HEK293 (cell line): ENCODE data around the gene HOXB13.

Experiments
- CTCF ChIA-PET: fragments of 350-600 bp; formaldehyde crosslinking; extraction: SDS; loops from one replicate; lab custom pipeline; 2021; ENCODE audit warnings: antibody characterized with exemption; lab: Yijun Ruan, JAX
- POLR2A ChIA-PET: fragments of 300-600 bp; formaldehyde crosslinking; extraction: SDS; loops from one replicate; lab custom pipeline; 2020; ENCODE audit warnings: antibody characterized with exemption, inconsistent platforms; lab: Yijun Ruan, JAX
- H3K27ac ChIP-seq: fragments of 200-500 bp; sonication (Bioruptor generic); 2 replicates; pipeline ENCODE4 v1.5.1; 2014; ENCODE audit warnings: low read depth, low read length, control low read depth, inconsistent platforms; ENCODE audit errors: extremely low read depth
- H3K36me3 ChIP-seq, 2 experiments: fragments of 200-500 bp in 1 of 2; sonication (Bioruptor generic) in 1 of 2; 1 replicate in 1 of 2; 2 replicates in 1 of 2; pipeline ENCODE4 v1.5.1; 2014 to 2017; ENCODE audit warnings: inconsistent platforms in 2 of 2, low read length in 2 of 2; ENCODE audit not compliant: control insufficient read depth in 2 of 2, insufficient read depth in 1 of 2
- H3K4me1 ChIP-seq: fragments of 200-500 bp; sonication (Bioruptor generic); 2 replicates; pipeline ENCODE4 v1.5.1; 2014; ENCODE audit warnings: mild to moderate bottlenecking, low read length, inconsistent platforms; ENCODE audit not compliant: control insufficient read depth, insufficient read depth
- H3K4me3 ChIP-seq: 2 replicates; pipeline ENCODE4 v1.5.1; 2011; ENCODE audit warnings: low read depth, mild to moderate bottlenecking, control low read depth, low read length, moderate library complexity
- H3K9me3 ChIP-seq: fragments of 200-500 bp; sonication (Bioruptor generic); 2 replicates; pipeline ENCODE4 v1.5.1; 2014; ENCODE audit warnings: low read depth, low read length, inconsistent platforms; ENCODE audit not compliant: control insufficient read depth, insufficient read depth
- HOXD13 ChIP-seq: sonication (generic); formaldehyde crosslinking; IDR thresholded peaks from 2 replicates; pipeline ENCODE4 v1.8.0; 2022; ENCODE audit warnings: missing genetic modification reagents, borderline replicate concordance
- PRDM2 ChIP-seq: fragments of 450-650 bp; formaldehyde crosslinking; IDR thresholded peaks from 2 replicates; pipeline ENCODE4 v1.5.1; 2016; ENCODE audit warnings: missing biosample characterization, missing genetic modification characterization, borderline replicate concordance
- PRDM4 ChIP-seq: fragments of 450-650 bp; formaldehyde crosslinking; IDR thresholded peaks from 2 replicates; pipeline ENCODE4 v1.5.1; 2017; ENCODE audit warnings: missing biosample characterization, missing genetic modification characterization
- ZBTB8A ChIP-seq: fragments of 450-650 bp; formaldehyde crosslinking; IDR thresholded peaks from 2 replicates; pipeline ENCODE4 v1.5.1; 2016; ENCODE audit warnings: missing biosample characterization, missing genetic modification characterization
- ZEB2 ChIP-seq: fragments of 450-650 bp; formaldehyde crosslinking; IDR thresholded peaks from 2 replicates; pipeline ENCODE4 v1.5.1; 2016; ENCODE audit warnings: missing biosample characterization, missing genetic modification characterization
- ZNF335 ChIP-seq: fragments of 450-650 bp; formaldehyde crosslinking; conservative IDR thresholded peaks from 2 replicates; pipeline ENCODE4 v1.5.1; 2016; ENCODE audit warnings: missing biosample characterization, missing genetic modification characterization
- ZNF555 ChIP-seq: fragments of 450-650 bp; formaldehyde crosslinking; conservative IDR thresholded peaks from 2 replicates; pipeline ENCODE4 v1.5.1; 2017; ENCODE audit warnings: missing biosample characterization, mild to moderate bottlenecking, missing genetic modification characterization, inconsistent platforms
- ZNF600 ChIP-seq: fragments of 450-650 bp; formaldehyde crosslinking; IDR thresholded peaks from 2 replicates; pipeline ENCODE4 v1.5.1; 2016; ENCODE audit warnings: missing biosample characterization, missing genetic modification characterization
- ZNF654 ChIP-seq: fragments of 450-650 bp; formaldehyde crosslinking; IDR thresholded peaks from 2 replicates; pipeline ENCODE4 v1.5.1; 2016; ENCODE audit warnings: low read depth, missing biosample characterization, missing genetic modification characterization
- ZNF768 ChIP-seq: fragments of 450-650 bp; formaldehyde crosslinking; IDR thresholded peaks from 2 replicates; pipeline ENCODE4 v1.5.1; 2018; ENCODE audit warnings: missing biosample characterization, mild to moderate bottlenecking, missing genetic modification characterization

The HOXB13 gene

GRCh38 chr17:48726114-48726915 is 2.2 kb downstream of the HOXB13 start:
- Histone ChIP-seq H3K4me3 (no peak overlapping the region), H3K4me1 (peaks cover 7% of the 10 kb centered on the region), H3K27ac (no peak overlapping the region), H3K36me3 (peaks cover 0 to 22% of the 10 kb centered on the region in 2 experiments; a peak in 1 of 3 replicates), H3K9me3 (no peaks in the 10 kb centered on the region)
- no peak for TF ChIP-seq PRDM2 (tag by site-specific recombination)
- 0 out of 2 replicates have a peak, but pooled peaks have one; percentile 37 for TF ChIP-seq PRDM4
- POLR2A ChIA-PET = no interaction called here
- CTCF ChIA-PET = interaction anchor here (0.6 to 14.1 kb wide), 13 partner anchors 11 to 306 kb away, joined by 3 to 246 read pairs (median 4); no protein-coding TSS in a partner anchor

DNA sequence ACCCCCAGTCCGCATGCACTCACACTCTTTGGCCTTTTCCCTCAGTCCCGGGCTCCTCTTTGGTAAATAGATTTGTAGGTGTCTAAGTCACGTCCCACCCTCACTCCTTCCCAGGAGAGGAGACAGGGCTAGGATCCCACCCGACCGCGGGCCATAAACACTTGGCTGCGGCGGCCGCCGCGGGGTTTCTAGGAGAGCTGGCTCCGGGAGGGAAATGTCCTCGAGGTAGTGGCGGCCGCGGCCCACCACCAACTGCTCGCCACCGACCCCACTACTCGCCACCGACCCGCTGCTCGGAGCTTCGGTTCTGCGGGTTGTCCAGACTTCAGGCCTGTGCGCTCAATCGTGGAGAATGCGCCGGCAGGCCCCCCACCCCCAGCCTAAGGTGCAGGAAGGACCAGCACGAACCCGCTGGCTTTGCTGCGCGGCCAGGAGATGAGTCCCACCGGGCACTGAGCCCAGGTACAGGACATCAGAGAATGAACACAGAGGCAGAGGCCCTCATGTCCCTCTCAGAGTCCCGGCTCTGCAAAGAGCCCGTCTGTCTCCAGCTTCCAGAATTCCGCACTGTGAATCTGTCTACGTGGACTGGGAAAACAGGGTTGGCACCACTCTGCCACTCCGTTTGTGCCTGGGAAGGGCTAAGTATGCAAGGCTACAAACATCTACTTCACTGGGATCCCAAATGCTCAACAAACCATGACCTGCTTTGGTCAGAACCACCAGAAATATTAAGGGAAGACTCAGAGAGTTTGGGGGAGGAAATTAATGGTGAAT is 3.1 kb downstream of the HOXB13 start:
- Histone ChIP-seq H3K36me3 (peaks cover 0 to 22% of the 10 kb centered on the region in 2 experiments; a peak in 1 of 3 replicates), H3K9me3 (no peaks in the 10 kb centered on the region), H3K27ac (no peak overlapping the region), H3K4me3 (no peak overlapping the region), H3K4me1 (peaks cover 7% of the 10 kb centered on the region)
- 0 out of 2 replicates have a peak, but pooled peaks have one; percentile 15 for TF ChIP-seq ZNF600 (tag by site-specific recombination)
- TF ChIP-seq ZEB2 (tag by site-specific recombination) = no peak
- ChIA-PET POLR2A (interaction anchor here (1.2 to 2.3 kb wide), 2 partner anchors 9 to 65 kb away, joined by 3 to 8 read pairs; no protein-coding TSS in a partner anchor), CTCF (interaction anchor here (0.6 to 14.1 kb wide), 35 partner anchors 9 to 571 kb away, joined by 3 to 246 read pairs (median 6); no protein-coding TSS in a partner anchor)

DNA sequence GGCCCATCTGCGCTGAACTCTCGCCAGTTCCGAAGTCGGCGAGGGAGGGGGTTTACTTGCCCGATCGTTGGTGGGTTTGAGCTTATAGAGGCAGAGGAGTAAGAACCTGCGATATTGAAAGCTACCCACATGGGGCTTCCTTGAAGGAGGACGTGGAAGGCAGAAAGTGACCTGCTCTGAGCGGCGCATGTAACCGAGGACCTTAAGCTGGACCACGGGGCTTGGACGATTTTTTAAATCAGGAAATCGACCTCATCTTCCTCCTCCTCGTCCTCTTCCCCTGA is 3.6 kb downstream of the HOXB13 start:
- ChIA-PET POLR2A (interaction anchor here (1.2 to 2.3 kb wide), 2 partner anchors 9 to 66 kb away, joined by 3 to 8 read pairs; no protein-coding TSS in a partner anchor), CTCF (interaction anchor here (0.6 to 14.1 kb wide), 32 partner anchors 9 to 570 kb away, joined by 3 to 246 read pairs (median 7); no protein-coding TSS in a partner anchor)
- no peak overlapping the region for H3K4me3 ChIP-seq
- H3K9me3 ChIP-seq = no peaks in the 10 kb centered on the region
- no peak overlapping the region for H3K27ac ChIP-seq
- TF ChIP-seq ZNF768 (tag by site-specific recombination) (no peak), ZNF555 (tag by site-specific recombination) (no peak), ZNF654 (no peak), HOXD13 (CRISPR knock-in tag) (no peak), ZNF335 (tag by site-specific recombination) (no peak), ZBTB8A (tag by site-specific recombination) (no peak)
- peaks cover 7% of the 10 kb centered on the region for H3K4me1 ChIP-seq
- peaks cover 0 to 22% of the 10 kb centered on the region in 2 experiments; a peak in 1 of 3 replicates for H3K36me3 ChIP-seq
